HepG2 (cell line): ENCODE measurements around the gene REEP6. TPM values are rescaled to one million over a fixed set of nuclear protein-coding genes. Genes with fewer than 3 reads are reported as not detected.

Source experiments
- HNRNPUL1 ChIP-seq: fragments of 200-400 bp; formaldehyde crosslinking; IDR thresholded peaks from 2 replicates; pipeline ENCODE4 v1.6.1; 2017; ENCODE audit warnings: low read depth, mild to moderate bottlenecking, low read length, moderate library complexity
- JDP2 ChIP-seq: sonication (generic); formaldehyde crosslinking; IDR thresholded peaks from 2 replicates; pipeline ENCODE4 v1.8.1; 2022; ENCODE audit warnings: missing genetic modification reagents, borderline replicate concordance
- MATR3 ChIP-seq: sonication (generic); formaldehyde crosslinking; IDR thresholded peaks from 2 replicates; pipeline ENCODE4 v1.4.0; 2020; ENCODE audit warnings: missing genetic modification reagents
- MED1 ChIP-seq: sonication (generic); formaldehyde crosslinking; IDR thresholded peaks from 2 replicates; pipeline ENCODE4 v1.4.0; 2020; ENCODE audit warnings: missing genetic modification reagents
- NCOA5 ChIP-seq: sonication (generic); formaldehyde crosslinking; IDR thresholded peaks from 2 replicates; pipeline ENCODE4 v1.4.0; 2020; ENCODE audit warnings: missing genetic modification reagents
- PRPF4 ChIP-seq: fragments of 200-400 bp; formaldehyde crosslinking; IDR thresholded peaks from 2 replicates; pipeline ENCODE4 v1.6.1; 2016; ENCODE audit warnings: low read length, low read depth; ENCODE audit not compliant: poor library complexity, severe bottlenecking
- SRSF9 ChIP-seq: fragments of 200-400 bp; formaldehyde crosslinking; IDR thresholded peaks from 2 replicates; pipeline ENCODE4 v1.6.1; 2018; ENCODE audit warnings: borderline replicate concordance, mild to moderate bottlenecking, low read depth, low read length; ENCODE audit not compliant: insufficient read depth, poor library complexity, severe bottlenecking
- TRIM24 ChIP-seq: sonication (generic); formaldehyde crosslinking; IDR thresholded peaks from 2 replicates; pipeline ENCODE4 v1.8.0; 2022; ENCODE audit warnings: mild to moderate bottlenecking, missing genetic modification reagents
- ZBTB38 ChIP-seq: sonication (generic); formaldehyde crosslinking; IDR thresholded peaks from 2 replicates; pipeline ENCODE4 v1.5.1; 2020; ENCODE audit warnings: mild to moderate bottlenecking, missing genetic modification reagents
- ZFP82 ChIP-seq: sonication (generic); formaldehyde crosslinking; IDR thresholded peaks from 2 replicates; pipeline ENCODE4 v1.5.1; 2020; ENCODE audit warnings: mild to moderate bottlenecking, missing genetic modification reagents, borderline replicate concordance
- ZNF367 ChIP-seq: sonication (generic); formaldehyde crosslinking; IDR thresholded peaks from 2 replicates; pipeline ENCODE4 v1.4.0; 2020; ENCODE audit warnings: missing genetic modification reagents, borderline replicate concordance
- ZNF614 ChIP-seq: IDR thresholded peaks from 2 replicates; pipeline ENCODE4 v1.6.1; 2018; ENCODE audit warnings: missing biosample characterization, missing genetic modification reagents, inconsistent platforms, borderline replicate concordance
- ZNF652 ChIP-seq: IDR thresholded peaks from 2 replicates; pipeline ENCODE4 v1.6.1; 2016; ENCODE audit warnings: low read depth, borderline replicate concordance
- ZNF687 ChIP-seq: sonication (generic); formaldehyde crosslinking; IDR thresholded peaks from 2 replicates; pipeline ENCODE4 v1.5.1; 2020; ENCODE audit warnings: mild to moderate bottlenecking, missing genetic modification reagents, moderate library complexity
- ZNF790 ChIP-seq: sonication (generic); formaldehyde crosslinking; IDR thresholded peaks from 2 replicates; pipeline ENCODE4 v1.8.0; 2022; ENCODE audit warnings: missing genetic modification reagents, mild to moderate bottlenecking, borderline replicate concordance
- ZNF883 ChIP-seq: sonication (generic); formaldehyde crosslinking; IDR thresholded peaks from 2 replicates; pipeline ENCODE4 v1.5.1; 2020; ENCODE audit warnings: mild to moderate bottlenecking, missing genetic modification reagents; ENCODE audit errors: not compliant biosample characterization
- polyA plus RNA-seq, 8 experiments: library from polyadenylated mRNA; depleted of rRNA in 3 of 8; stranded (reverse) in 7 of 8; unstranded in 1 of 8; fragments of >200 nt; fragmentation: Illumina TruSeq in 4 of 8; extraction: Trizol in 4 of 8; gene quantifications; 2 replicates each; pipeline versions ENCODE4 v1.2.1 to v1.2.3, GENCODE V29; 2011 to 2016; ENCODE audit warnings: low read depth in 4 of 8, missing spikeins in 1 of 8, mixed read lengths in 1 of 8; ENCODE audit not compliant: insufficient read depth in 1 of 8
- total RNA-seq, 5 experiments: library from RNA; depleted of rRNA; stranded (reverse); fragments of >200 nt; fragmentation: Illumina TruSeq; extraction: Trizol; gene quantifications; 2 replicates each; pipeline ENCODE4 v1.2.3, GENCODE V29; 2016; ENCODE audit warnings: low read depth in 1 of 5
- TF ChIP-seq, protein P1 (sequence below): conservative IDR thresholded peaks from 2 replicates; pipeline ENCODE4 v1.6.1; 2018; ENCODE audit warnings: missing genetic modification reagents
- TF ChIP-seq, protein P2 (sequence below): IDR thresholded peaks from 2 replicates; pipeline ENCODE4 v1.6.1; 2016; ENCODE audit warnings: low read depth, missing genetic modification reagents, missing compliant biosample characterization

REEP6 gene
- total and polyA plus RNA-seq, 2 of the 13 experiments (the other 11 are each of a cell fraction or from before 2014, with no cell fraction given) = 10.0 to 28.8 TPM

- TF ChIP-seq ZNF687 (peak; percentile 69; the same call in 1 of the 2 replicates), HNRNPUL1 (no peak), ZNF883 (peak; percentile 69), MATR3 (CRISPR knock-in tag) (no peak), ZNF790 (CRISPR knock-in tag) (no peak), ZBTB38 (CRISPR knock-in tag) (0 out of 2 replicates have a peak, but pooled peaks have one; percentile 14), ZNF652 (CRISPR knock-in tag) (no peak), ZFP82 (CRISPR knock-in tag) (no peak), JDP2 (no peak), MED1 (no peak), TRIM24 (no peak), SRSF9 (no peak), NCOA5 (CRISPR knock-in tag) (no peak), ZNF367 (no peak), ZNF614 (no peak), PRPF4 (no peak)
- TF ChIP-seq, protein P1, sequence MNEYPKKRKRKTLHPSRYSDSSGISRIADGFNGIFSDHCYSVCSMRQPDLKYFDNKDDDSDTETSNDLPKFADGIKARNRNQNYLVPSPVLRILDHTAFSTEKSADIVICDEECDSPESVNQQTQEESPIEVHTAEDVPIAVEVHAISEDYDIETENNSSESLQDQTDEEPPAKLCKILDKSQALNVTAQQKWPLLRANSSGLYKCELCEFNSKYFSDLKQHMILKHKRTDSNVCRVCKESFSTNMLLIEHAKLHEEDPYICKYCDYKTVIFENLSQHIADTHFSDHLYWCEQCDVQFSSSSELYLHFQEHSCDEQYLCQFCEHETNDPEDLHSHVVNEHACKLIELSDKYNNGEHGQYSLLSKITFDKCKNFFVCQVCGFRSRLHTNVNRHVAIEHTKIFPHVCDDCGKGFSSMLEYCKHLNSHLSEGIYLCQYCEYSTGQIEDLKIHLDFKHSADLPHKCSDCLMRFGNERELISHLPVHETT (CRISPR knock-in tag) = no peak
- TF ChIP-seq, protein P2, sequence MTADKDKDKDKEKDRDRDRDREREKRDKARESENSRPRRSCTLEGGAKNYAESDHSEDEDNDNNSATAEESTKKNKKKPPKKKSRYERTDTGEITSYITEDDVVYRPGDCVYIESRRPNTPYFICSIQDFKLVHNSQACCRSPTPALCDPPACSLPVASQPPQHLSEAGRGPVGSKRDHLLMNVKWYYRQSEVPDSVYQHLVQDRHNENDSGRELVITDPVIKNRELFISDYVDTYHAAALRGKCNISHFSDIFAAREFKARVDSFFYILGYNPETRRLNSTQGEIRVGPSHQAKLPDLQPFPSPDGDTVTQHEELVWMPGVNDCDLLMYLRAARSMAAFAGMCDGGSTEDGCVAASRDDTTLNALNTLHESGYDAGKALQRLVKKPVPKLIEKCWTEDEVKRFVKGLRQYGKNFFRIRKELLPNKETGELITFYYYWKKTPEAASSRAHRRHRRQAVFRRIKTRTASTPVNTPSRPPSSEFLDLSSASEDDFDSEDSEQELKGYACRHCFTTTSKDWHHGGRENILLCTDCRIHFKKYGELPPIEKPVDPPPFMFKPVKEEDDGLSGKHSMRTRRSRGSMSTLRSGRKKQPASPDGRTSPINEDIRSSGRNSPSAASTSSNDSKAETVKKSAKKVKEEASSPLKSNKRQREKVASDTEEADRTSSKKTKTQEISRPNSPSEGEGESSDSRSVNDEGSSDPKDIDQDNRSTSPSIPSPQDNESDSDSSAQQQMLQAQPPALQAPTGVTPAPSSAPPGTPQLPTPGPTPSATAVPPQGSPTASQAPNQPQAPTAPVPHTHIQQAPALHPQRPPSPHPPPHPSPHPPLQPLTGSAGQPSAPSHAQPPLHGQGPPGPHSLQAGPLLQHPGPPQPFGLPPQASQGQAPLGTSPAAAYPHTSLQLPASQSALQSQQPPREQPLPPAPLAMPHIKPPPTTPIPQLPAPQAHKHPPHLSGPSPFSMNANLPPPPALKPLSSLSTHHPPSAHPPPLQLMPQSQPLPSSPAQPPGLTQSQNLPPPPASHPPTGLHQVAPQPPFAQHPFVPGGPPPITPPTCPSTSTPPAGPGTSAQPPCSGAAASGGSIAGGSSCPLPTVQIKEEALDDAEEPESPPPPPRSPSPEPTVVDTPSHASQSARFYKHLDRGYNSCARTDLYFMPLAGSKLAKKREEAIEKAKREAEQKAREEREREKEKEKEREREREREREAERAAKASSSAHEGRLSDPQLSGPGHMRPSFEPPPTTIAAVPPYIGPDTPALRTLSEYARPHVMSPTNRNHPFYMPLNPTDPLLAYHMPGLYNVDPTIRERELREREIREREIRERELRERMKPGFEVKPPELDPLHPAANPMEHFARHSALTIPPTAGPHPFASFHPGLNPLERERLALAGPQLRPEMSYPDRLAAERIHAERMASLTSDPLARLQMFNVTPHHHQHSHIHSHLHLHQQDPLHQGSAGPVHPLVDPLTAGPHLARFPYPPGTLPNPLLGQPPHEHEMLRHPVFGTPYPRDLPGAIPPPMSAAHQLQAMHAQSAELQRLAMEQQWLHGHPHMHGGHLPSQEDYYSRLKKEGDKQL = no peak
These were observed 1.3 kb upstream of the REEP6 start (continued) for GRCh38 chr19:1489463-1490310.
